ENCODE data around the gene ITPK1.
"Not testable (repeated sequence)": the region's sequence is repeated elsewhere in the genome, so short reads cannot be mapped to it uniquely, and the experiment has no call there.

DNA sequence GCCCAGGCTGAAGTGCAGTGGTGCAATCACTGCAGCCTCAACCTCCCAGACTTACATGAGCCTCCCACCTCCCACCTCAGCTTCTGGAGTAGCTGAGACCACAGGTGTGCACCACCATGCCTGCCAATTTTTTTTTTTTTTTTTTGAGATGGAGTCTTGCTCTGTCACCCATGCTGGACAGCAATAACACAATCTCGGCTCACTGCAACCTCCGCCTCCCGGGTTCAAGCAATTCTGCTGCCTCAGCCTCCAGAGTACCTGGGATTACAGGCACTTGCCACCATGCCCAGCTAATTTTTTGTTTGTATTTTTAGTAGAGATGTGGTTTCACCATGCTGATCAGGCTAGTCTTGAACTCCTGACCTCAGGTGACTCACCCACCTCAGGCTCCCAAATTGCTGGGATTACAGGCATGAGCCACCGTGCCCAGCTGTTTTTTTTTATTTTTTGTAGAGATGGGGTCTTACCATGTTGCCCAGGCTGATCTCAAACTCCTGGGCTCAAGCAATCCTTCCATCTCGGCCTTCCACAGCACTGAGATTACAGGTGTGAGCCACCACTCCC is 15.6 kb upstream of the ITPK1 start:
- not testable (repeated sequence) for TF ChIP-seq POLR2A (IDR thresholded peaks at IDR 0.05; ENCODE audit: low read depth, low read length); TAF1 (IDR thresholded peaks at IDR 0.05; ENCODE audit: borderline replicate concordance, low read depth, low read length); POLR2AphosphoS5 (IDR thresholded peaks at IDR 0.05; ENCODE audit: low read depth, low read length)

All from GM12892 (cell line).